Adrenal gland (tissue), 12 donors: Measurements from ENCODE around the gene HS2ST1. TPM values are rescaled to one million over a fixed set of nuclear protein-coding genes. Genes with fewer than 3 reads are reported as not detected.

Experiments
- DNase-seq, 7 donors: peaks; one replicate each; pipeline ENCODE4 v3.0.0-alpha.2; 2019 to 2020
- H3K27ac ChIP-seq, 5 donors: fragments of 200-600 bp; sonication (generic) in 4 of 5; 1 replicate in 3 of 5; 2 replicates in 2 of 5; pipeline versions ENCODE4 v1.5.1 to v1.8.0; 2016 to 2020; ENCODE audit warnings: mild to moderate bottlenecking in 1 of 5
- H3K27me3 ChIP-seq: fragments of 200-600 bp; 2 replicates; pipeline ENCODE4 v1.8.0; 2021
- H3K36me3 ChIP-seq, 2 donors: fragments of 200-600 bp; replicated peaks in 1 of 2; 1 replicate in 1 of 2; 2 replicates in 1 of 2; pipeline versions ENCODE4 v1.5.1 to v1.8.0; 2018 to 2022
- H3K4me1 ChIP-seq, 2 donors: fragments of 200-600 bp; replicated peaks in 1 of 2; 1 replicate in 1 of 2; 2 replicates in 1 of 2; pipeline versions ENCODE4 v1.5.1 to v1.8.0; 2018 to 2021
- H3K4me3 ChIP-seq, 4 donors: fragments of 200-600 bp; sonication (generic) in 3 of 4; one replicate each; pipeline ENCODE4 v1.5.1; 2016 to 2018
- H3K9me3 ChIP-seq, 3 donors: fragments of 200-600 bp; sonication (generic) in 1 of 3; replicated peaks in 1 of 3; 1 replicate in 2 of 3; 2 replicates in 1 of 3; pipeline versions ENCODE4 v1.5.1 to v1.8.0; 2016 to 2021
- CTCF ChIP-seq, 6 experiments: fragments of 450-650 bp in 4 of 6; fragments of 200-600 bp in 2 of 6; sonication (generic) in 1 of 6; IDR thresholded peaks; 1 replicate in 5 of 6; 2 replicates in 1 of 6; pipeline versions ENCODE4 v1.5.1 to v1.8.0; 2016 to 2021; ENCODE audit warnings: antibody characterized with exemption in 6 of 6, mild to moderate bottlenecking in 2 of 6, moderate library complexity in 1 of 6
- POLR2A ChIP-seq, 2 donors: fragments of 450-650 bp; IDR thresholded peaks; one replicate each; pipeline ENCODE4 v1.6.1; 2017; ENCODE audit warnings: antibody characterized with exemption in 2 of 2, mild to moderate bottlenecking in 2 of 2, moderate library complexity in 1 of 2
- WGBS, 4 donors: extraction: QIAGEN DNeasy Blood & Tissue Kit in 2 of 4; methylation state at CpG; one replicate each; pipeline versions ENCODE4 v1.1.5 to v1.1.7; 2013 to 2017; 5-methylcytosine and 5-hydroxymethylcytosine counted together
- intact Hi-C, 2 donors: fragments of 100-400 bp; cut with DNase I; formaldehyde crosslinking; loops; one replicate each; pipeline versions ENCODE4 v1.14.1 to v1.15.0; 2022 to 2023
- polyA plus RNA-seq, 3 donors: library from polyadenylated mRNA; stranded (reverse); fragments of 200-250 nt in 2 of 3; fragments of 350-450 nt in 1 of 3; fragmentation: Illumina TruSeq in 1 of 3; extraction: RNeasy Lipid Tissue Mini Kit (QIAGEN cat#74804) in 1 of 3; gene quantifications; one replicate each; pipeline ENCODE4 v1.2.3, GENCODE V29; 2013 to 2014
- total RNA-seq, 9 donors: library from RNA; depleted of rRNA in 4 of 9; stranded (reverse); fragments of >200 nt in 4 of 9; fragments of 120-200 nt in 1 of 9; fragmentation: NEBNext Ultra II Directional in 1 of 9; extraction: Animal tissue kit (Norgen Biotek cat#: 25700) in 1 of 9; gene quantifications; one replicate each; pipeline versions ENCODE4 v1.1.0 to v1.2.4, GENCODE V29; 2013 to 2023
- donor health status: healthy with polysubstance abuse.
- donor health status: Bipolar disorder and iron deficiency.
- donor health status: DM: yes; HTN: yes; CAD: no.
- donor health status: DM: no; HTN: no; CAD: no.
- donor health status: DM: no; HTN: no; CAD: no.
- donor health status: DM: yes; HTN: yes; CAD: no.

HS2ST1 gene
- total and polyA plus RNA-seq, 12 donors, result 11.2 to 131 (median 46.5) TPM

- WGBS, 4 donors, result 73 to 82% (median 77%) methylated on average over 4 of the region's 4 CpGs
- Histone ChIP-seq H3K4me3 (no peak overlapping the region), H3K9me3 (no peaks in the 10 kb centered on the region), H3K27me3 (no peaks in the 10 kb centered on the region), H3K27ac (no peak overlapping the region), H3K4me1 (no peaks in the 10 kb centered on the region), H3K36me3 (no peaks in the 10 kb centered on the region)
- intact Hi-C loops, result no loop called here
- no peak for DNase-seq
- TF ChIP-seq CTCF (IDR thresholded peaks at IDR 0.05) (no peak), POLR2A (IDR thresholded peaks at IDR 0.05) (no peak)
Measured at GRCh38 chr1:87042111-87042811, 127.8 kb downstream of the HS2ST1 start.

- intact Hi-C loops, result no loop called here
- DNase-seq, result no peak
- H3K36me3 ChIP-seq, result no peaks in the 10 kb centered on the region
- H3K9me3 ChIP-seq, result peaks cover 0 to 8% (median 0%) of the 10 kb centered on the region in 3 donors
- H3K4me3 ChIP-seq, result no peak overlapping the region
- TF ChIP-seq POLR2A (IDR thresholded peaks at IDR 0.05), result no peak
- H3K4me1 ChIP-seq, result peaks cover 3% of the 10 kb centered on the region in 2 donors
- no peaks in the 10 kb centered on the region for H3K27me3 ChIP-seq
- no peak overlapping the region for H3K27ac ChIP-seq
Measured at GRCh38 chr1:87044424-87044823, 130.0 kb downstream of the HS2ST1 start.

- WGBS, 4 donors, result 76 to 85% (median 81%) methylated on average over 5 of the region's 5 CpGs
- peaks cover 0 to 8% (median 0%) of the 10 kb centered on the region in 3 donors for H3K9me3 ChIP-seq
- peaks cover 3 to 7% of the 10 kb centered on the region in 2 donors for H3K4me1 ChIP-seq
- intact Hi-C loops, result no loop called here
- H3K27me3 ChIP-seq, result no peaks in the 10 kb centered on the region
- no peak for TF ChIP-seq CTCF (IDR thresholded peaks at IDR 0.05)
- no peak overlapping the region for H3K27ac ChIP-seq
- no peak for DNase-seq
- no peak overlapping the region for H3K4me3 ChIP-seq
- H3K36me3 ChIP-seq, result no peaks in the 10 kb centered on the region
Measured at GRCh38 chr1:87044840-87045239, 130.4 kb downstream of the HS2ST1 start.

- intact Hi-C loops, result no loop called here
- Histone ChIP-seq H3K4me3 (no peak overlapping the region), H3K27me3 (no peaks in the 10 kb centered on the region), H3K9me3 (peaks cover 0 to 8% (median 0%) of the 10 kb centered on the region in 3 donors), H3K4me1 (peaks cover 3 to 10% of the 10 kb centered on the region in 2 donors), H3K36me3 (no peaks in the 10 kb centered on the region), H3K27ac (no peak overlapping the region)
- TF ChIP-seq CTCF (IDR thresholded peaks at IDR 0.05) (no peak), POLR2A (IDR thresholded peaks at IDR 0.05) (no peak)
- 58 to 70% (median 67%) methylated on average over 5 of the region's 5 CpGs for WGBS, 4 donors
- DNase-seq, result no peak
Measured at GRCh38 chr1:87045761-87046304, 131.4 kb downstream of the HS2ST1 start.

GRCh38 chr1:87046951-87047350 is 132.5 kb downstream of the HS2ST1 start:
- no peak overlapping the region for H3K27ac ChIP-seq
- H3K9me3 ChIP-seq, result peaks cover 0 to 8% (median 0%) of the 10 kb centered on the region in 3 donors
- peaks cover 3 to 10% of the 10 kb centered on the region in 2 donors for H3K4me1 ChIP-seq
- H3K27me3 ChIP-seq, result no peaks in the 10 kb centered on the region
- DNase-seq, result no peak
- intact Hi-C loops, result no loop called here
- no peak overlapping the region for H3K4me3 ChIP-seq
- 41 to 47% (median 43%) methylated on average over 4 of the region's 4 CpGs for WGBS, 4 donors
- TF ChIP-seq POLR2A (IDR thresholded peaks at IDR 0.05) (no peak), CTCF (IDR thresholded peaks at IDR 0.05) (no peak)
- H3K36me3 ChIP-seq, result no peaks in the 10 kb centered on the region
